Measurements from ENCODE around the gene HAX1. TPM values are rescaled to one million over a fixed set of nuclear protein-coding genes. Genes with fewer than 3 reads are reported as not detected.

HAX1 gene
- total and polyA plus RNA-seq, 2 of the 8 experiments (the other 6 are each of a cell fraction or from before 2014, with no cell fraction given): 82.2 to 115 TPM

- H3K23ac ChIP-seq (ENCODE audit: insufficient read length): no peak overlapping the region
- H3K4me2 ChIP-seq (ENCODE audit: insufficient read depth in 1 of 2, low read depth in 2 of 2, low read length in 2 of 2): no peak overlapping the region
- H4K91ac ChIP-seq (replicated peaks; ENCODE audit: insufficient read length, low read length): no peak overlapping the region
- no peak overlapping the region for H2BK120ac ChIP-seq (replicated peaks; ENCODE audit: low read depth, low read length)
- H2BK12ac ChIP-seq (ENCODE audit: low read depth, low read length): no peak overlapping the region
- H3K4me3 ChIP-seq (ENCODE audit: extremely low read depth in 1 of 4, insufficient read depth in 2 of 4, low read depth in 3 of 4, low read length in 4 of 4): no peak overlapping the region
- no peak overlapping the region for H3K27ac ChIP-seq (ENCODE audit: low read depth, low read length)
- no peak overlapping the region for H2AFZ ChIP-seq (ENCODE audit: low read length)
- H3K9me3 ChIP-seq (ENCODE audit: insufficient read depth in 2 of 2, low read depth in 1 of 2, low read length in 1 of 2): peaks cover 0 to 3% of the 10 kb centered on the region in 2 experiments; a peak in 1 of 4 replicates
- CTCF ChIA-PET (ENCODE audit: partially characterized antibody): interaction anchor here (0.5 to 1.7 kb wide), 3 partner anchors 10 to 37 kb away, joined by 3 to 5 read pairs (median 5); no protein-coding TSS in a partner anchor
- H3K23me2 ChIP-seq (ENCODE audit: low read depth, low read length): peaks cover 3% of the 10 kb centered on the region; the same call in 1 of the 2 replicates
- H2BK20ac ChIP-seq (ENCODE audit: low read length): no peak overlapping the region
- no peaks in the 10 kb centered on the region for H3K79me2 ChIP-seq (ENCODE audit: control insufficient read depth in 1 of 2, insufficient read depth in 2 of 2, low read length in 2 of 2)
- H2BK15ac ChIP-seq (ENCODE audit: low read length): no peak overlapping the region
- no peak overlapping the region for H3K14ac ChIP-seq (ENCODE audit: insufficient read length)
- H3K79me1 ChIP-seq (ENCODE audit: low read depth, low read length): no peaks in the 10 kb centered on the region
- H4K20me1 ChIP-seq (replicated peaks in 1 of 2; ENCODE audit: control insufficient read depth in 1 of 2, insufficient read depth in 2 of 2, low read length in 2 of 2): no peaks in the 10 kb centered on the region
- no peaks in the 10 kb centered on the region for H3K36me3 ChIP-seq (ENCODE audit: control insufficient read depth in 2 of 4, insufficient read depth in 4 of 4, low read length in 3 of 4)
- no peak overlapping the region for H2BK5ac ChIP-seq (ENCODE audit: low read depth, low read length)
- POLR2A ChIA-PET (ENCODE audit: partially characterized antibody): no interaction called here
- H3K4me1 ChIP-seq (replicated peaks in 1 of 4; ENCODE audit: control insufficient read depth in 3 of 4, insufficient read depth in 4 of 4, low read length in 3 of 4): no peaks in the 10 kb centered on the region
- FAIRE-seq (no peak), DNase-seq (ENCODE audit: low read depth in 1 of 2, low spot score in 2 of 2) (no peak)
- no peak overlapping the region for H3K4ac ChIP-seq (replicated peaks; ENCODE audit: insufficient read length, low read depth, low read length)
- no peak overlapping the region for H3K18ac ChIP-seq (ENCODE audit: extremely low read depth, low read length)
- 83% methylated on average over 3 of the region's 3 CpGs; no CpG with 5 or more reads in 1 of the 2 experiments for WGBS, 2 experiments (ENCODE audit: extremely low coverage in 1 of 2, insufficient coverage in 1 of 2, insufficient read length in 1 of 2, insufficient replicate concordance in 2 of 2, low coverage in 1 of 2, low lambda C conversion rate in 2 of 2, missing lambda C conversion rate in 1 of 2)
- H3K56ac ChIP-seq (replicated peaks; ENCODE audit: insufficient read length, low read depth, low read length): no peak overlapping the region
- no peaks in the 10 kb centered on the region for H3K27me3 ChIP-seq (replicated peaks in 1 of 4; ENCODE audit: control insufficient read depth in 3 of 4, extremely low read depth in 1 of 4, insufficient read depth in 3 of 4, low read length in 3 of 4)
- H2AK5ac ChIP-seq (ENCODE audit: low read depth, low read length): no peak overlapping the region
- H4K5ac ChIP-seq (ENCODE audit: insufficient read length, low read depth, low read length): no peak overlapping the region
- H3K9ac ChIP-seq (replicated peaks in 1 of 4; ENCODE audit: extremely low read depth in 1 of 4, low read depth in 3 of 4, low read length in 3 of 4): no peak overlapping the region
- no peak overlapping the region for H4K8ac ChIP-seq (ENCODE audit: extremely low read depth, insufficient read depth, low read length)
- no peak for TF ChIP-seq JUN (IDR thresholded peaks at IDR 0.05; ENCODE audit: low read depth, low read length)
- TF ChIP-seq KDM4A (IDR thresholded peaks at IDR 0.05; ENCODE audit: low read depth, low read length, severe bottlenecking): no peak
- no peak for TF ChIP-seq CEBPB (IDR thresholded peaks at IDR 0.05; ENCODE audit: low read depth, low read length)
Measured at GRCh38 chr1:154288661-154289060, 16.2 kb downstream of the HAX1 start.

Data from H1 (cell line).